NT2/D1 (cell line): ENCODE measurements around the gene CTPS2.

Experiments
- DNase-seq: peaks from one replicate; pipeline ENCODE4 v3.0.0-alpha.2; 2011; ENCODE audit warnings: low read depth, low spot score
- H3K27me3 ChIP-seq: 2 replicates; pipeline ENCODE4 v1.6.0; 2011; ENCODE audit warnings: mild to moderate bottlenecking; ENCODE audit not compliant: insufficient read length, insufficient read depth
- H3K36me3 ChIP-seq: 2 replicates; pipeline ENCODE4 v1.6.1; 2011; ENCODE audit warnings: mild to moderate bottlenecking, low read length, mixed read lengths; ENCODE audit not compliant: insufficient read depth, insufficient read length
- H3K4me1 ChIP-seq: 2 replicates; pipeline ENCODE4 v1.5.1; 2011; ENCODE audit not compliant: insufficient read depth, insufficient read length
- H3K4me3 ChIP-seq: 2 replicates; pipeline ENCODE4 v1.5.1; 2011; ENCODE audit warnings: low read depth; ENCODE audit not compliant: insufficient read length
- H3K9ac ChIP-seq: 2 replicates; pipeline ENCODE4 v1.6.0; 2011; ENCODE audit warnings: low read depth; ENCODE audit not compliant: insufficient read length
- H3K9me3 ChIP-seq: 2 replicates; pipeline ENCODE4 v1.5.1; 2011; ENCODE audit warnings: mild to moderate bottlenecking, low read length; ENCODE audit not compliant: insufficient read depth
- SUZ12 ChIP-seq: IDR thresholded peaks from 2 replicates; pipeline ENCODE4 v1.6.1; 2011; ENCODE audit not compliant: insufficient read length, insufficient read depth; ENCODE audit errors: extremely low read depth
- YY1 ChIP-seq: IDR thresholded peaks from 2 replicates; pipeline ENCODE4 v1.6.1; 2011; ENCODE audit not compliant: insufficient read length, insufficient read depth
- ZNF274 ChIP-seq: IDR thresholded peaks from 2 replicates; pipeline ENCODE4 v1.6.1; 2011; ENCODE audit warnings: mild to moderate bottlenecking, low read depth, low read length

CTPS2 gene

GRCh38 chrX:16601885-16602284 is 110.6 kb downstream of the CTPS2 start:
- Histone ChIP-seq H3K4me3 (no peak overlapping the region), H3K36me3 (peaks cover 16% of the 10 kb centered on the region), H3K4me1 (no peaks in the 10 kb centered on the region), H3K9ac (no peak overlapping the region), H3K27me3 (no peaks in the 10 kb centered on the region), H3K9me3 (no peaks in the 10 kb centered on the region)
- no peak for DNase-seq
- TF ChIP-seq ZNF274 (no peak), SUZ12 (no peak)

GRCh38 chrX:16594490-16594889 is 118.0 kb downstream of the CTPS2 start:
- H3K9me3 ChIP-seq = no peaks in the 10 kb centered on the region
- TF ChIP-seq ZNF274 = no peak
- H3K36me3 ChIP-seq = peaks cover 10% of the 10 kb centered on the region
- H3K9ac ChIP-seq = no peak overlapping the region
- no peak for DNase-seq
- no peak overlapping the region for H3K4me3 ChIP-seq
- H3K27me3 ChIP-seq = no peaks in the 10 kb centered on the region
- no peaks in the 10 kb centered on the region for H3K4me1 ChIP-seq

GRCh38 chrX:16593801-16594200 is 118.7 kb downstream of the CTPS2 start:
- no peaks in the 10 kb centered on the region for H3K27me3 ChIP-seq
- no peak overlapping the region for H3K9ac ChIP-seq
- TF ChIP-seq YY1 (no peak), SUZ12 (no peak), ZNF274 (no peak)
- DNase-seq = no peak
- H3K36me3 ChIP-seq = peaks cover 10% of the 10 kb centered on the region
- H3K9me3 ChIP-seq = no peaks in the 10 kb centered on the region
- no peak overlapping the region for H3K4me3 ChIP-seq
- H3K4me1 ChIP-seq = no peaks in the 10 kb centered on the region

- peaks cover 12% of the 10 kb centered on the region for H3K36me3 ChIP-seq
- TF ChIP-seq SUZ12 (no peak), YY1 (no peak), ZNF274 (no peak)
- no peaks in the 10 kb centered on the region for H3K4me1 ChIP-seq
- H3K4me3 ChIP-seq = no peak overlapping the region
- H3K27me3 ChIP-seq = no peaks in the 10 kb centered on the region
- H3K9ac ChIP-seq = no peak overlapping the region
- DNase-seq = no peak
- H3K9me3 ChIP-seq = no peaks in the 10 kb centered on the region; the same call in 1 of the 2 replicates
These were observed 120.2 kb downstream of the CTPS2 start for GRCh38 chrX:16592194-16592770.

GRCh38 chrX:16589826-16590225 is 122.6 kb downstream of the CTPS2 start:
- H3K9ac ChIP-seq = no peak overlapping the region
- no peak overlapping the region for H3K4me3 ChIP-seq
- TF ChIP-seq ZNF274 = no peak
- no peak for TF ChIP-seq SUZ12
- TF ChIP-seq YY1 = no peak
- H3K27me3 ChIP-seq = no peaks in the 10 kb centered on the region
- no peak for DNase-seq
- no peaks in the 10 kb centered on the region; the same call in 1 of the 2 replicates for H3K9me3 ChIP-seq
- H3K4me1 ChIP-seq = peaks cover 5% of the 10 kb centered on the region
- H3K36me3 ChIP-seq = peaks cover 12% of the 10 kb centered on the region

- no peak overlapping the region for H3K9ac ChIP-seq
- DNase-seq = no peak
- no peak for TF ChIP-seq SUZ12
- TF ChIP-seq YY1 = no peak
- no peak for TF ChIP-seq ZNF274
- peaks cover 12% of the 10 kb centered on the region for H3K36me3 ChIP-seq
- no peaks in the 10 kb centered on the region for H3K27me3 ChIP-seq
- H3K9me3 ChIP-seq = no peaks in the 10 kb centered on the region; the same call in 1 of the 2 replicates
- H3K4me1 ChIP-seq = peaks cover 6% of the 10 kb centered on the region
- no peak overlapping the region for H3K4me3 ChIP-seq
These were observed 123.3 kb downstream of the CTPS2 start for GRCh38 chrX:16589211-16589610.

GRCh38 chrX:16588266-16588665 is 124.2 kb downstream of the CTPS2 start:
- TF ChIP-seq SUZ12 = no peak
- TF ChIP-seq YY1 = no peak
- no peak for TF ChIP-seq ZNF274
- no peak overlapping the region for H3K4me3 ChIP-seq
- no peaks in the 10 kb centered on the region; the same call in 1 of the 2 replicates for H3K9me3 ChIP-seq
- peaks cover 8% of the 10 kb centered on the region for H3K36me3 ChIP-seq
- no peaks in the 10 kb centered on the region for H3K27me3 ChIP-seq
- H3K4me1 ChIP-seq = peaks cover 6% of the 10 kb centered on the region
- H3K9ac ChIP-seq = no peak overlapping the region
- no peak for DNase-seq
